GM12873 (cell line): Measurements from ENCODE around the gene PLXNA2.

ENCODE experiments used
- CTCF ChIP-seq: IDR thresholded peaks from 2 replicates; pipeline ENCODE4 v1.5.1; 2012; ENCODE audit warnings: low read depth, mild to moderate bottlenecking, moderate library complexity, low read length, control low read depth; ENCODE audit not compliant: insufficient read depth; ENCODE audit errors: missing control alignments

Gene PLXNA2

GRCh38 chr1:208198236-208198635 is 45.9 kb downstream of the PLXNA2 start:
- no peak for TF ChIP-seq CTCF

GRCh38 chr1:208194944-208195343 is 49.2 kb downstream of the PLXNA2 start:
- TF ChIP-seq CTCF = no peak

- TF ChIP-seq CTCF = no peak
These were observed 51.2 kb downstream of the PLXNA2 start for GRCh38 chr1:208192995-208193394.

GRCh38 chr1:208190784-208191183 is 53.4 kb downstream of the PLXNA2 start:
- no peak for TF ChIP-seq CTCF

- no peak for TF ChIP-seq CTCF
These were observed 54.5 kb downstream of the PLXNA2 start for GRCh38 chr1:208189716-208190115.

- TF ChIP-seq CTCF = no peak
These were observed 55.0 kb downstream of the PLXNA2 start for GRCh38 chr1:208189183-208189582.

GRCh38 chr1:208188607-208189006 is 55.6 kb downstream of the PLXNA2 start:
- TF ChIP-seq CTCF = no peak
